Stimulated activated CD8-positive, alpha-beta memory T cell treated with anti-CD3 and anti-CD28 coated beads, Interleukin-12 subunit alpha, Interleukin-12 subunit beta, amount 100 ng/mL, for 1 hour (primary cell): ENCODE results near the gene ABCG5.
A peak's percentile ranks its signal among the peaks of the same experiment; 100 is the strongest.

Experiments used
- DNase-seq: peaks from one replicate; pipeline ENCODE4 v3.0.0-alpha.2; 2020; ENCODE audit warnings: low read depth

Gene ABCG5

GRCh38 chr2:43838560-43839267, at the start of gene ABCG5, which contains the start of gene ABCG8:
ABCG5 (minus strand) TSS chr2:43838839; CDS start chr2:43838679, 160 bp downstream.
ABCG8 (plus strand) TSS chr2:43838971; CDS start chr2:43839054, 83 bp downstream.
- no peak for DNase-seq

- no peak for DNase-seq
Observed at GRCh38 chr2:43887176-43887575, 48.5 kb upstream of the ABCG5 start.

- DNase-seq, result no peak
Observed at GRCh38 chr2:43885132-43885632, 46.5 kb upstream of the ABCG5 start.

DNA sequence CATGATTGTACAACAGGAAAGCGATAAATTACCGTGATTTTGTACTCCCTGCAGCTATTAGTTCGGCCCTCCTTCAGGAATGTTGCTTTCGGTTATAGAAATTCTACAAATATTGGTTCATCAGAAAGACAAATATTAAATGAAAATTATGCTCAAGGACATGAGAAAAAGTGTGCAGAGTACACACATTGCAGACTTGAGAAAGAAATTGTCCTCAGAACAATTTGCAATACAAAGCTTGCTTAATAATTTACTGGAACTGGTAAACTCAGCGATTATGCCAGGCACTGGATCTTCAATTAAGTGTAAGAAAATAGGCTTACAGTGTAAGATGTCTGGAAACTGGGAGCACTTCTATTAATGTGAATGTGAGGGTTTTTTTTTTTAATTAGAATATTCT, 46.0 kb upstream of the ABCG5 start:
- DNase-seq, result no peak

DNA sequence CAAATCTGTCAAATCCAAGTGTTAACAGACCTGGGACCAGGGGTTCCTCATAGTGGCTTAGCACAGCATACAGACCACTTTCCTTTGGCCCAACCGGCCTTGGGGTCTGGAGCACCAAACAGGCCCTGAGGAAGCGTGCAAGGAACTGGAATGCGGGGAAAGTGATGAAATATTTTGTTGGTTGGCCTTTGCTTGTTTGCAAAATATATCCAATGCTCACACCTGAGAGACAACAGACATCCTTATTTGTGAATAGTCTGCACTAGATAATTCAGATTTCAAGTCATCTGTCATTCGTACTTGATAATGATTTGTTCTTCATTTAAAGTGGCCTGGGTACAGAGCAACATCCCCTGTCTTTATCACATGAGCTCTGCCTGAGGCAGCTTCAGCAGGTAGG, 43.7 kb upstream of the ABCG5 start:
- no peak for DNase-seq

DNA sequence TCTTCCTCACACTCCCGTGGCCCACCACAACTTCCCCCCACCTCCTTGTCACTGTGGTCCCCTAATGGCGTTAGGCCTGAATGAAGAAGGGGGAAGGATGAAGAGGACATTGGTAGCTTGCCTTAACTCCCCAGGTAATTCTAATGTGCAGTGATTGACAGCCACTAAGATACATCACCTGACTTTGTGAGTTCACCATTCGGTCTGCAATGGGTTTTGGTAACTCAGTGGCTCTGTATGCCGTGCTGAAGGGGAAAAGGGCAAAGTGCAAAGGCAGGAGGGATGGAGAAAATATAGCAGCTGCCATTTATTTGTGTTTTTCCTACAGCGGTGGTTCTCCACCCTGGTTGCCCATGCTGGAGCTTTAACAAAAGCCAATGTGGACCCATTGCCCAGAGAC, 42.3 kb upstream of the ABCG5 start:
- DNase-seq, result no peak

DNA sequence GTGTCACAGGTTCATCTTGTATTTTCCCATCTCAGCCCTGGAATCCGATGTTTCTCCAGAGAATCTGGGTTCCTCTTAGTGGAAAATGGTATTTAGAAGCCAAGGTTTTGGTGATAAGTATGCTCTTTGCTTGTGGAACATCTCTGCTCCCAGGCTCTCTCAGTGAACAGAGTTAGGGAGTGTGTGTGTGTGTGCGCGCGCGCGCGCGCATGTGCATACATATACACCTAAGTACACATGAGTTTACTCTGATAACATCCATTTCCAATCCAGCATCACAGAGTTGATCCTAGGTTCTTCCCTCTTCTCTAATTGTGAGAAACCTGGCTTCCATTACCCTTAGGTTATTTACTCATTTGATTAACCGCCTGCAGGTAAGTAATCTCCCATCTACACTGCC, 41.8 kb upstream of the ABCG5 start:
- DNase-seq, result no peak

- DNase-seq, result no peak
Observed at GRCh38 chr2:43879261-43879660, 40.6 kb upstream of the ABCG5 start.

- peak; percentile 23 for DNase-seq
Observed at GRCh38 chr2:43877782-43878464, 39.3 kb upstream of the ABCG5 start.

DNA sequence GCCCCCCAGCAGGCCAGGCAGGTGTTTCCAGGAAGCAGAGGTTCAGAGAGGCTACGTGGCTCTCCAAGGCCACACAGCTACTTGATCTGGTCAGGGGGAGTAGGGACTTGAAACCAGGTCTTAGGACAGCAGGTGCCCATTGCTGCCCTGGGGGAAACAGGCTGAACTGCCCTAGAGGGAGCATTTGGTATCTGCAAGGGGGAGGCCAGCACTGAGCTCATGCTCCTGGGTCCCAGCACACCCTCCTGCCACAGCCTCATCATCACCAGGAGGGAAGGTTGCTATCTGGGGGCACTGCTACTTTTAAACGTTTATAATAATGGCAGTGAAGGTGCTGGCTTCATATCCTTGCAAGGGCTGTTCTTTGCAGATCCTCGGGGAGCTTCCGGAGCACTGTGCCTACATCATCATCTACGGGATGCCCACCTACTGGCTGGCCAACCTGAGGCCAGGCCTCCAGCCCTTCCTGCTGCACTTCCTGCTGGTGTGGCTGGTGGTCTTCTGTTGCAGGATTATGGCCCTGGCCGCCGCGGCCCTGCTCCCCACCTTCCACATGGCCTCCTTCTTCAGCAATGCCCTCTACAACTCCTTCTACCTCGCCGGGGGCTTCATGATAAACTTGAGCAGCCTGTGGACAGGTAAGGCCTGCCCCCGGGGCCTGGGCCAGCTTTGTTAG, 36.3 kb upstream of the ABCG5 start:
- no peak for DNase-seq

- DNase-seq, result no peak
Observed at GRCh38 chr2:43872151-43872550, 33.5 kb upstream of the ABCG5 start.

DNA sequence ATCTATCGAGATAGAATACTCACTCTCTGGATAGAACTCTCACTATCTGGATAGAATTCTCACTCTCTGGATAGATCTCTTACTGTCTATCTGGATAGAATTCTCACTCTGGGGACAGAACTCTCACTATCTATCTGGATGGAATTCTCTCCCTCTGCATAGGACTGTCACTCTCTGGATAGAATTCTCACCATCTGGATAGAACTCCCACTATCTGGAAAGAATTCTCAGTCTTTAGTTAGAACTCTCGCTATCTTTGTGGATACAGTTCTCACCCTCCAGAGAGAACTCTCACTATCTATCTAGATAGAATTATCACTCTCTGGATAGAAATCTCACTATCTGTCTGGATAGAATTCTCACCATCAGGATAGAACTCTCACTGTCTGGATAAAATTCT, 16.7 kb upstream of the ABCG5 start:
- DNase-seq, result no peak

DNA sequence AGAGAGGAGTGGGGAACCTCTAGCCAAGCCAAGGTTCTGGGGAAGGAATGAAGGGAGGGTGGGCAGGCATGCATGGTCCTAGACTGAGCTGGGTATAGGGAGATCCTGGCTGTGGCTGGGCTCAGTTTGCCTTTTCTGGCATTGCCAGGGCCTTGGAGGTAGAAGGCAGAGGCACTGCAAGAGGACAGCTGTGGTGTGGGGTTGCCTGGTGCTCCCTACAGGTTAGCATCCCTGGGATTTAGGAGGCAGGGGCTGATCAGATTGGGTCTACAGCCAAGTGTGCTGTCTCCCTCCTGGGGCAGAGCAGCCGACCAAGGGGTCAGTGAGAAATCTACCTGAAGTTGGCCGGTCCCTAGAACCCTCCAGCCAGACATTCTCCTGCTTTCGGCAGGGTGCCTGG, 16.0 kb upstream of the ABCG5 start:
- no peak for DNase-seq

DNA sequence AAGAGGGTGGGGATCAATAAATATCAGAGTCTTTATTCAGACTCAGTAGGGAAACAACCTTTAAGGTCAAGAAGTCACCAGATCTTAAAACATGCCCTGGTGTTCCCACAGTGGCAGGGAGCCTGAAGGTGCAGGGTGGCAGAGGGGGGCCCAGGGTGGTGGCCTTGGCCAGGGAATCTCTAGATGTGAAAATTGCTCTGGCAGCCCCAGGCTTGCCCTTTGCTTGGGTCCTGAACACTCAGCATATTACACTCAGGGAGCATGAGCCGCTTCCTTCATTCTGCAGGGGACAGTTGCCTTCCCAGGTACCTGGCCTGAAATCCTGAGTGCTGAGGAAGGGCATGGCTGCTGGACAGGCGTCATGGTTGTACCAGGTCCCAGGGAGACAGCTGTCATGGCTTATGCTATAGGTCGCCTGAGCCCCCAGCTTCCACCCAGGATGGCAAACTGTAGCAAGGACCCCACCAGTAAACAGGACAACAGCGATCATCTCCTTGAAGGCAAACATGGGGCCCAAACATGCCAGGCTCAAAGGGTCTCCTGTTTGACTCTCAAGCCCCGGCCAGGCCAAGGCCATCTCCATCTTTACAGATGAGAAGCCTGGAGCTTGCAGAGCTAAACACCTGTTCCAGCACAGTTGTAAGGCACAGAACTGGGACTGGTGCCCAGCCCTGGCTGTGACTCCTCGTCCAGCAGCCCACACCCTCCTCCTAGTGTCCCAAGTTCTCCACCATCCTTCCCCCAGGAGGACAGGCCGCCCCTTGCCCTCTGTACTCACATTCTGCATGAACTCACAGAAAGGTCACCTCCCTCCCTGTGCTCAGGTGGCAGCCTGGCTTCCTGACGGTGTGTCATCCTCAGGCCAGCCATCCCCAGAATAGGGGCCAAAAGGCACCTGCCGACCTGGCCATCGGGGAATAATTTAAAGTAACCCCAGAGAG, 14.8 kb upstream of the ABCG5 start:
- no peak for DNase-seq

DNA sequence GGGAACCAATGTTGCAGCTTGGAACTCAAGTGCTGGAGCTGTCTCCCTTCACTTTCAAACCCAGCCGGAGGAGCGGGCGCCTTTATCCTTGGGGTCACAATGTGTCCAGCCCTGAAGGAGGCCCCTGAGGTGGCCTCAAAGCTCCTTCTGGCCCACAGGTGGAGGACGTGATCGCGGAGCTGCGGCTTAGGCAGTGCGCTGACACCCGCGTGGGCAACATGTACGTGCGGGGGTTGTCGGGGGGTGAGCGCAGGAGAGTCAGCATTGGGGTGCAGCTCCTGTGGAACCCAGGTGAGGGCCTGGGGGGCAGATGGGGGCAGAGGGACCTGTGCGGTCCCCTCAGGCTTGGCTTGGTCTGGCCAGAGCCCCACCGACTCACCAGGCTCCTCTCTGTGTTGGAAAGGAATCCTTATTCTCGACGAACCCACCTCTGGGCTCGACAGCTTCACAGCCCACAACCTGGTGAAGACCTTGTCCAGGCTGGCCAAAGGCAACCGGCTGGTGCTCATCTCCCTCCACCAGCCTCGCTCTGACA, 13.6 kb upstream of the ABCG5 start:
- no peak for DNase-seq

DNA sequence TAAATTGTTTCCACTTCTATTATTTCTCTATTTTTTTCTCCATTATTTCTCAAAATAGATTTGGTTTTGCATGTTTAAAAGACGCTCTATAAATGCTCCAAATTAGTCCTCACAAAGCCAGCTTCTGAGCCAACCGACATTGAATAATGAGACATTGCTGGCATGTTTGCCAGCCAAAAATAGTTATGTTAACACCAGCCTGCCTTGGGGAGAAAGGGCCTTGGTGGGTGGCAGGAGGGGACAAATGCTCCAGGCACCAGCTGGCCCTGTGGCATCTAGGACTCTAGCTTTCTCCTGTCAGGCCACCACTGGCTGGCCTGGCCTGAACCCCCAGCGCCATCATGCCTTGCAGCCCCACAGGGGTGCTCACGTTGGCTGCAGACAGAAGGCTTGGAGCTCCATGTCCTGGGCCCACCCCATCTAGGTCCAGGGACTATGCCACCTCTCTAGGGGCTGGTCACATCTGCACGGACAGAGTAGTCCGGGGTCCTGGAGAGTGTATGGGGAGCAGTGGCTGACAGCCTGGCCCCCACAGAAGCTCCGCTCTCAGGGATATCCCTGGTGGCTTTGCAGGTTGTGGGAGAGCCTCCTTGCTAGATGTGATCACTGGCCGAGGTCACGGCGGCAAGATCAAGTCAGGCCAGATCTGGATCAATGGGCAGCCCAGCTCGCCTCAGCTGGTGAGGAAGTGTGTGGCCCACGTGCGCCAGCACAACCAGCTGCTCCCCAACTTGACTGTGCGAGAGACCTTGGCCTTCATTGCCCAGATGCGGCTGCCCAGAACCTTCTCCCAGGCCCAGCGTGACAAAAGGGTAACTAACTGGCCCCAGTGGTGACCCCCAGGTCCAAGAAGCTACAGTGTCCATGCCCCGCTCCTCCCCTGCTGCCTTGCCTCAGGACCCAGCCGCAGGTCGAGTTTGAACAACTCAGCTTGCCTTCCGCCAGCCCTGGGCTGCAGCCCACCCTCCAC, 12.7 kb upstream of the ABCG5 start:
- DNase-seq, result no peak

DNA sequence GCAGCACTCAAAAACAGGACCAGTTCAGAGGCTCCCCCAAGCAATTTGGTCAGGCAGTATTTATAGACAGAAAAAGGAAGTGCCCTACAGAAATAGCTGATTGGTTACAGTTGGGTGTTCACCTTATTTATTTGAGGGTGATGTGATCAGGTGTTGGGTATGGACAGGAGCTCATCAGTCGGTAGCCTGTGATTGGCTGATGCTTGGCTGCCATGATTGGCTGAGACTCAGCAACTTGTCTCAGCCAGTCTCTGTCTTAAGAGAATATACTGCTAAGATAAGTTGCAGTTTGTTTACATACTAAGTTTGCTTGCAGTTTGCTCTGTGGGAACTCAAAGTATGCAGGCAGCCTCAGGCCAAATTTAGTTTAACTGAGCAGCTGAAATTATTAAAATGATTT, 9.6 kb upstream of the ABCG5 start:
- DNase-seq, result no peak

- DNase-seq, result no peak
Observed at GRCh38 chr2:43846140-43846793, 7.6 kb upstream of the ABCG5 start.

DNA sequence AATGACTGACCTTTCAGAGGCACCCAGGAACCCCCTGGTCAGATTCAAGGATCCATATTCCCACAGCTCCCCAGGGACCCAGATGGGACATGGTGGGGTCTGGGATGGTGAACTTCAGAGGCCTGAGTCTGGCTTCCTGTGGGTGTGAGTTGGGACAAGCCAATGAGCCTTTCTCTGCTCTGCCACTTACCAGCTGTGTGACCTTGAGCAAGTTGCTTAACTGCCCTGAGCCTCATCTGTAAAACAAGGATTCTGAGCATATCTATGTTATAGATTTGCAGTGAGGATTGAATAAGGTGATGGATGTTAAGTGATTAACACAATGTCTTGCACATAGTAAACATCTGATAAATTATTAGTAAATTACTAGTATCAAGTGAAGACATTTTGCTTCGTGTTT, 6.5 kb upstream of the ABCG5 start:
- no peak for DNase-seq

DNA sequence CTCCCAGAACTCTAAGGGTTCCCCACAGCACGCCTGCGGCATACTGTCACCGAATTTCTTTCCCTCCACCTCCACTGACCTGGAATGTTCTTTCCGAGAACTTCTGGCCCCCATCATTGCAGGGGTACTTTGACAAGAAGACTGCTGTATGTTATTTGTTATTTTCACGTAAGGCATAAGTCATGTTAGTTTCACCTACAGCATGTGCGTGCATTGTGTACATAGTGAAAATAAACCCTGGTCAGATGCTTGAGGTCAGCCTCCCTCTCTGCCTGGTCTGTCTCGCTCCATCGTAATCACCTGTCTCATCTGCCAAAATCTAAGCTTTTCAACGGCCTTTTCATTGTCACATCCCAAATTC, 4.2 kb upstream of the ABCG5 start:
- no peak for DNase-seq
